ENCODE results near the gene SMARCA4. TPM values are rescaled to one million over a fixed set of nuclear protein-coding genes. Genes with fewer than 3 reads are reported as not detected.

The SMARCA4 gene
- total RNA-seq, 2 experiments from 2014 or later = 69.6 to 74.5 TPM

DNA sequence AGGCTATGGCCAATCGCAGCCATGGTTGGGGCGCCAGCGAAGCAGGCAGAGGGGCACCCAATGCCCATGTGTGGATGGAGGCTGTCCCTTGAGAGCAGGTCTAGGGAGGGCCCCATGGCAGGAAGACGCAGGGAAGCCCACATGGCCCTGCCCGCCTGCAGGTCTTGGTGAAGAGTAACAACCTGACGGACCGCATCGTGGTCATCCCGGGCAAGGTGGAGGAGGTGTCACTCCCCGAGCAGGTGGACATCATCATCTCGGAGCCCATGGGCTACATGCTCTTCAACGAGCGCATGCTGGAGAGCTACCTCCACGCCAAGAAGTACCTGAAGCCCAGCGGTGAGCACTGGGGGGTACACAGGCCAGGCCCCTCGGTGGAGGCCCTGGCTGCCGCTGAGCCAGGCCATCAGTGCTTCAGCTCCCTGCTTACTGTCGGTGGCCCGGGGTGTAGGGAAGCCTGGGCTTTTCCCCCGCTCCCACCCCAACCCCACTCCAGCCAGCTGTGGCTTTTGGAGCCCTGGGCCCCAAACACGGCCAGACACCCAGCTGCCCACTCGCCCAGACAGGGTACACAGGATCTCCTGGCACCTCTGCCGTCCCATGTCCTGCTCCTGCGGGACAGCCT lies 47.0 kb upstream of the SMARCA4 start:
- H3K27me3 Mint-ChIP-seq = no peaks in the 10 kb centered on the region
- Histone ChIP-seq H3K27ac (ENCODE audit: low read depth in 1 of 2, low read length in 2 of 2) (no peak overlapping the region), H3K9me3 (ENCODE audit: control insufficient read depth in 1 of 2, insufficient read depth in 1 of 2, low read length in 2 of 2) (no peaks in the 10 kb centered on the region), H3K4me1 (ENCODE audit: insufficient read depth, low read length) (no peaks in the 10 kb centered on the region), H3K4me3 (ENCODE audit: low read length) (no peak overlapping the region), H3K27me3 (ENCODE audit: control insufficient read depth in 1 of 2, insufficient read depth in 2 of 2, low read length in 2 of 2) (no peaks in the 10 kb centered on the region), H3K36me3 (ENCODE audit: insufficient read depth, low read length) (peaks cover 35% of the 10 kb centered on the region)
- intact Hi-C loops (cut with DNase I, micrococcal nuclease) = no loop called here
- DNase-seq = peak in 1 of 14 experiments; percentile 16
- H3K27ac Mint-ChIP-seq = no peak overlapping the region
- CTCF ChIA-PET = no interaction called here
- TF ChIP-seq, protein P1, sequence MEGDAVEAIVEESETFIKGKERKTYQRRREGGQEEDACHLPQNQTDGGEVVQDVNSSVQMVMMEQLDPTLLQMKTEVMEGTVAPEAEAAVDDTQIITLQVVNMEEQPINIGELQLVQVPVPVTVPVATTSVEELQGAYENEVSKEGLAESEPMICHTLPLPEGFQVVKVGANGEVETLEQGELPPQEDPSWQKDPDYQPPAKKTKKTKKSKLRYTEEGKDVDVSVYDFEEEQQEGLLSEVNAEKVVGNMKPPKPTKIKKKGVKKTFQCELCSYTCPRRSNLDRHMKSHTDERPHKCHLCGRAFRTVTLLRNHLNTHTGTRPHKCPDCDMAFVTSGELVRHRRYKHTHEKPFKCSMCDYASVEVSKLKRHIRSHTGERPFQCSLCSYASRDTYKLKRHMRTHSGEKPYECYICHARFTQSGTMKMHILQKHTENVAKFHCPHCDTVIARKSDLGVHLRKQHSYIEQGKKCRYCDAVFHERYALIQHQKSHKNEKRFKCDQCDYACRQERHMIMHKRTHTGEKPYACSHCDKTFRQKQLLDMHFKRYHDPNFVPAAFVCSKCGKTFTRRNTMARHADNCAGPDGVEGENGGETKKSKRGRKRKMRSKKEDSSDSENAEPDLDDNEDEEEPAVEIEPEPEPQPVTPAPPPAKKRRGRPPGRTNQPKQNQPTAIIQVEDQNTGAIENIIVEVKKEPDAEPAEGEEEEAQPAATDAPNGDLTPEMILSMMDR (IDR thresholded peaks at IDR 0.05) = no peak
- no peak for ATAC-seq (ENCODE audit: poor library complexity)
- peaks cover 15% of the 10 kb centered on the region for H3K36me3 Mint-ChIP-seq (ENCODE audit: low read depth)
- H3K4me1 Mint-ChIP-seq (ENCODE audit: low read depth) = no peaks in the 10 kb centered on the region
- no peaks in the 10 kb centered on the region for H3K9me3 Mint-ChIP-seq
- no peak overlapping the region for H3K4me3 Mint-ChIP-seq
- POLR2A ChIA-PET = no interaction called here

DNA sequence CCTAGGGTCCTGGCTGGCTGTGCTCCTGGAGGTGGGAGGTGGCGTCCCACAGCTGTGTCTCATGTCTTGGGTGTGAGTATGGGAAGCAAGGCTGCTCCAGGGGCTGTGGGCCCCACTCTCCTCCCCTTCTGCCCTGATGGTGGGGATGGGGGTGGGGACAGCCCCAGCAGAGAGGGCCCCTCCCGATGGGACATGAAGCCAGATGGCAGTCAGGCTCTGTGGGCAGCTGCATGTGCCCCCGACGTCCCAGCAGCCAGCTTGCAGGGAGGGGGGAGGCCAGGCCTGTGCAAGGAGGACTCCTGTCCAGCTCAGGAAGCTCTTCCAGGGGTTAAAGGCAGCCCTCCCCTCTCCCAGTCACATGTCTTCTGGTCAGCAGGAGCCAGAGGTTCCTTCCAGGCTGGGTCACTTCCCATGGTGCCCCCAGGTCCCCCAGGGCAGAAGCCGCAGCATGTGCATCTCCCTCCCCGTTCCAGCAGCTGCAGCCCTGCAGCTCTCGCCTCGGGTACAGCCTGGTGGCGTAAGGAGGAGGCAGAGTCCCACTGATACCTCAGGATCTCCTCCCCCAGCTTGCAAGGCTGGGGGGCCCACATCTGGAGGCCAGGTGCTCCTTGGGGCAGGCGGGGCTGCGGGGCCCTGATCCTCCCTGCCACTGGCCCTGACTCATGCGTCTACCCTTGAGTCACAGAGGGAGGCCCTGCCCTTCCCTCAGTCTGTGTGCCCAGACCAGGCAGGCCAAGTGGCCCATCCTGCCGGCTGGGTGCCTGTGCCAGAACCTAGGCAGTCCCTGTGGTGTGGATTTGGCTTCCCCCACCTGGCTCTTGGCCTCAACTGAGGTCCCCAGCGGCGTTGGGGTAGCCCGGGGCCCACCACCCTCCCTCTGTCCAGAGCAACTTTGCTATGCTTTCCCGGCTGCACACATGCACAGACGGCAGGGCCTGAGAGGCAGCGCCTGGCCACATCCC lies 45.4 kb upstream of the SMARCA4 start:
- Mint-ChIP-seq H3K4me1 (ENCODE audit: low read depth) (no peaks in the 10 kb centered on the region), H3K4me3 (no peak overlapping the region), H3K36me3 (ENCODE audit: low read depth) (peaks cover 24% of the 10 kb centered on the region), H3K9me3 (no peaks in the 10 kb centered on the region), H3K27me3 (no peaks in the 10 kb centered on the region), H3K27ac (no peak overlapping the region)
- no peaks in the 10 kb centered on the region for H3K4me1 ChIP-seq (ENCODE audit: insufficient read depth, low read length)
- no peaks in the 10 kb centered on the region for H3K9me3 ChIP-seq (ENCODE audit: control insufficient read depth in 1 of 2, insufficient read depth in 1 of 2, low read length in 2 of 2)
- H3K27ac ChIP-seq (ENCODE audit: low read depth in 1 of 2, low read length in 2 of 2) = no peak overlapping the region
- H3K27me3 ChIP-seq (ENCODE audit: control insufficient read depth in 1 of 2, insufficient read depth in 2 of 2, low read length in 2 of 2) = no peaks in the 10 kb centered on the region
- ChIA-PET CTCF (no interaction called here), POLR2A (no interaction called here)
- DNase-seq = peak in 1 of 14 experiments; percentile 17
- no peak overlapping the region for H3K4me3 ChIP-seq (ENCODE audit: low read length)
- intact Hi-C loops (cut with DNase I, micrococcal nuclease) = no loop called here
- ATAC-seq (ENCODE audit: poor library complexity) = no peak
- TF ChIP-seq, protein P1 (IDR thresholded peaks at IDR 0.05) = no peak
- H3K36me3 ChIP-seq (ENCODE audit: insufficient read depth, low read length) = peaks cover 41% of the 10 kb centered on the region

DNA sequence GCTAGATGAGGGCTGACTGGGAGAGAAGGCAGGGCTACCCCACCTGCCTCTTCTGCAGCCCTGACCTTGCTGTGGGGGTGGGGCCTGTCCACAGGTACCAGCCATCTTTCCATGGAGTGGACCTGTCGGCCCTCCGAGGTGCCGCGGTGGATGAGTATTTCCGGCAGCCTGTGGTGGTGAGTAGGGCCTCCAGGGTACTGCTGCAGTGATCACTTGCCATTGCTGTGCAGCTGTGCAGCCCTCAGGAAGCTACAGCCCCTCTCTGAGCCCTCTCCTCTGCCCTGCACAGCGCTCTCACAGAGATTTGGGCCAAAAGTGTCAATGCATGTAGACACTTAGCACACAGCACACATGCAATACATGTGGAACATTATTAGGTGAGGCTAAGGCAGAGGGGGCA lies 44.2 kb upstream of the SMARCA4 start:
- Histone ChIP-seq H3K27me3 (ENCODE audit: control insufficient read depth in 1 of 2, insufficient read depth in 2 of 2, low read length in 2 of 2) (no peaks in the 10 kb centered on the region), H3K27ac (ENCODE audit: low read depth in 1 of 2, low read length in 2 of 2) (no peak overlapping the region), H3K4me3 (ENCODE audit: low read length) (no peak overlapping the region), H3K36me3 (ENCODE audit: insufficient read depth, low read length) (peaks cover 50% of the 10 kb centered on the region), H3K4me1 (ENCODE audit: insufficient read depth, low read length) (no peaks in the 10 kb centered on the region), H3K9me3 (ENCODE audit: control insufficient read depth in 1 of 2, insufficient read depth in 1 of 2, low read length in 2 of 2) (no peaks in the 10 kb centered on the region)
- ATAC-seq (ENCODE audit: poor library complexity) (no peak), DNase-seq (no peak)
- TF ChIP-seq, protein P1 (IDR thresholded peaks at IDR 0.05) = no peak
- no peaks in the 10 kb centered on the region for H3K27me3 Mint-ChIP-seq
- H3K27ac Mint-ChIP-seq = no peak overlapping the region
- ChIA-PET POLR2A (no interaction called here), CTCF (no interaction called here)
- no peak overlapping the region for H3K4me3 Mint-ChIP-seq
- no peaks in the 10 kb centered on the region for H3K4me1 Mint-ChIP-seq (ENCODE audit: low read depth)
- intact Hi-C loops (cut with DNase I, micrococcal nuclease) = no loop called here
- H3K36me3 Mint-ChIP-seq (ENCODE audit: low read depth) = peaks cover 30% of the 10 kb centered on the region
- no peaks in the 10 kb centered on the region for H3K9me3 Mint-ChIP-seq
